SK-N-SH treated with all-trans-retinoic acid at 6 μM for 48 hours (cell line): Measurements from ENCODE around the gene MUC22.
A peak's percentile ranks its signal among the peaks of the same experiment; 100 is the strongest.

Experiments used
- ATAC-seq: fragments of 200-7000 bp; cut with Tn5 transposase; 3 replicates; pipeline ENCODE4 v1.9.1; 2020; ENCODE audit warnings: mild to moderate bottlenecking, moderate library complexity
- ARNTL ChIP-seq: fragments of 450-650 bp; formaldehyde crosslinking; IDR thresholded peaks from 2 replicates; pipeline ENCODE4 v1.5.0; 2020; ENCODE audit warnings: low read depth, mild to moderate bottlenecking, moderate library complexity, borderline replicate concordance
- BACH2 ChIP-seq: fragments of 250-450 bp; sonication (Bioruptor Pico); IDR thresholded peaks from 2 replicates; pipeline ENCODE4 v1.9.0; 2021; ENCODE audit warnings: mild to moderate bottlenecking, borderline replicate concordance
- CSDC2 ChIP-seq: fragments of 250-450 bp; sonication (Bioruptor Pico); IDR thresholded peaks from 2 replicates; pipeline ENCODE4 v1.5.0; 2020; ENCODE audit warnings: mild to moderate bottlenecking, moderate library complexity
- ESRRG ChIP-seq: fragments of 250-450 bp; sonication (Bioruptor Pico); IDR thresholded peaks from 2 replicates; pipeline ENCODE4 v1.6.1; 2021; ENCODE audit warnings: mild to moderate bottlenecking
- GLIS3 ChIP-seq: fragments of 250-450 bp; sonication (Bioruptor Pico); IDR thresholded peaks from 2 replicates; pipeline ENCODE4 v1.5.0; 2020; ENCODE audit warnings: mild to moderate bottlenecking, moderate library complexity
- ISL1 ChIP-seq: fragments of 250-450 bp; sonication (Bioruptor Pico); IDR thresholded peaks from 2 replicates; pipeline ENCODE4 v2.1.2; 2022; ENCODE audit warnings: mild to moderate bottlenecking, moderate library complexity
- OSR1 ChIP-seq: fragments of 250-450 bp; sonication (Bioruptor Pico); IDR thresholded peaks from 2 replicates; pipeline ENCODE4 v1.8.0; 2022; ENCODE audit warnings: moderate library complexity, mild to moderate bottlenecking, inconsistent platforms
- PATZ1 ChIP-seq: fragments of 250-450 bp; sonication (Bioruptor Pico); IDR thresholded peaks from 2 replicates; pipeline ENCODE4 v1.8.0; 2020; ENCODE audit warnings: mild to moderate bottlenecking, moderate library complexity, borderline replicate concordance
- PPARA ChIP-seq: fragments of 250-450 bp; sonication (Bioruptor Pico); IDR thresholded peaks from 2 replicates; pipeline ENCODE4 v1.5.0; 2020; ENCODE audit warnings: mild to moderate bottlenecking, borderline replicate concordance
- RARB ChIP-seq: fragments of 250-450 bp; sonication (Bioruptor Pico); IDR thresholded peaks from 2 replicates; pipeline ENCODE4 v1.8.0; 2021; ENCODE audit warnings: mild to moderate bottlenecking, moderate library complexity
- TOX ChIP-seq: fragments of 250-450 bp; sonication (Bioruptor Pico); IDR thresholded peaks from 2 replicates; pipeline ENCODE4 v1.8.0; 2021; ENCODE audit warnings: mild to moderate bottlenecking, moderate library complexity, borderline replicate concordance
- ZC3H10 ChIP-seq: fragments of 250-450 bp; sonication (Bioruptor Pico); IDR thresholded peaks from 2 replicates; pipeline ENCODE4 v1.5.1; 2021; ENCODE audit warnings: mild to moderate bottlenecking, moderate library complexity
- ZFP3 ChIP-seq: fragments of 250-450 bp; sonication (Bioruptor Pico); IDR thresholded peaks from 2 replicates; pipeline ENCODE4 v1.5.0; 2020; ENCODE audit warnings: mild to moderate bottlenecking, moderate library complexity
- ZNF565 ChIP-seq: fragments of 450-650 bp; formaldehyde crosslinking; conservative IDR thresholded peaks from 2 replicates; pipeline ENCODE4 v1.5.0; 2020; ENCODE audit warnings: low read depth, mild to moderate bottlenecking, moderate library complexity
- ZNF70 ChIP-seq: fragments of 450-650 bp; formaldehyde crosslinking; IDR thresholded peaks from 2 replicates; pipeline ENCODE4 v1.5.0; 2020; ENCODE audit warnings: mild to moderate bottlenecking, moderate library complexity
- ZNF8 ChIP-seq: fragments of 450-650 bp; formaldehyde crosslinking; IDR thresholded peaks from 2 replicates; pipeline ENCODE4 v1.5.0; 2020; ENCODE audit warnings: mild to moderate bottlenecking, moderate library complexity
- TF ChIP-seq, protein P1 (sequence below): fragments of 250-450 bp; sonication (Bioruptor Pico); IDR thresholded peaks from 2 replicates; pipeline ENCODE4 v1.8.0; 2021; ENCODE audit warnings: low read depth, mild to moderate bottlenecking, moderate library complexity, borderline replicate concordance
- TF ChIP-seq, protein P2 (sequence below): fragments of 250-450 bp; sonication (Bioruptor Pico); IDR thresholded peaks from 2 replicates; pipeline ENCODE4 v1.5.1; 2021; ENCODE audit warnings: mild to moderate bottlenecking, moderate library complexity
- TF ChIP-seq, protein P3 (sequence below): fragments of 250-450 bp; sonication (Bioruptor Pico); IDR thresholded peaks from 2 replicates; pipeline ENCODE4 v1.5.1; 2020; ENCODE audit warnings: low read depth, mild to moderate bottlenecking, moderate library complexity
- TF ChIP-seq, protein P4 (sequence below): fragments of 250-450 bp; sonication (Bioruptor Pico); IDR thresholded peaks from 2 replicates; pipeline ENCODE4 v1.5.0; 2020; ENCODE audit warnings: mild to moderate bottlenecking, moderate library complexity

Gene MUC22

DNA sequence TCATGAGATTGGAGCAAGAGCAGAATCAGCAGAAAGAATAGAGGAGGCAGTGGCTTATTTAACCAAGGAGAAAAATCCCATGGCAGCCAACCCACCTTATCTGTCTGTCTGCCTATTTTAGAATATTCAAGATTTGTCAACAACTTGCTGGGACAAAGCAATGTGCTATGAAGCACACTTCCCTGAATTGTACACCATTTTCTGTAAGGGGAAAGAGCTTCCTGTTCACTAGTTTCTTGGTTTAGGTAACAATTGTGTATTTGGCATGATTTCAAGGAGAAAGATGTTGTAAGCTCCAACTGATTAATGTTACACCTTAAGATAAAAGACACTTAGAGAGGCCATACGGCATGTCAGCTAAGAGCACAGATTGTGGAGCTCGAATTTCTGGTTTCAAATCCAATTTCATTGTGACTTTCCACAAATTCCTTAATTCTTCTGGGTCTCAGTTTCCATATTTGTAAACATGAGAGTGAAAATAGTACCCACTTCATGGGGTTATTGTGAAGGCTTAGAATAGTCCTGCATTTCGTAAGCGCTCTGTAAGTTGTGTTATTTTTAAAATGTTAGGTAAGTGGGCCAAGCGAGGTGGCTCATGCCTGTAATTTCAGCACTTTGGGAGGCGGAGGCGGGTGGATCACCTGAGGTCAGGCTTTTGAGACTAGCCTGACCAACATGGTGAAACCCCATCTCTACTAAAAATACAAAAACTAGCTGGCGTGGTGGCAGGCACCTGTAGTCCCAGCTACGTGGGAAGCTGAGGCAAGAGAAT, 4.8 kb upstream of the MUC22 start:
- no peak for TF ChIP-seq ZNF565 (CRISPR knock-in tag)
- TF ChIP-seq ESRRG (CRISPR knock-in tag) = no peak
- no peak for TF ChIP-seq RARB (CRISPR knock-in tag)
- no peak for TF ChIP-seq ZNF70 (CRISPR knock-in tag)
- TF ChIP-seq BACH2 (CRISPR knock-in tag) = no peak
- no peak for TF ChIP-seq ISL1 (CRISPR knock-in tag)
- no peak for TF ChIP-seq PPARA (CRISPR knock-in tag)
- no peak for ATAC-seq

DNA sequence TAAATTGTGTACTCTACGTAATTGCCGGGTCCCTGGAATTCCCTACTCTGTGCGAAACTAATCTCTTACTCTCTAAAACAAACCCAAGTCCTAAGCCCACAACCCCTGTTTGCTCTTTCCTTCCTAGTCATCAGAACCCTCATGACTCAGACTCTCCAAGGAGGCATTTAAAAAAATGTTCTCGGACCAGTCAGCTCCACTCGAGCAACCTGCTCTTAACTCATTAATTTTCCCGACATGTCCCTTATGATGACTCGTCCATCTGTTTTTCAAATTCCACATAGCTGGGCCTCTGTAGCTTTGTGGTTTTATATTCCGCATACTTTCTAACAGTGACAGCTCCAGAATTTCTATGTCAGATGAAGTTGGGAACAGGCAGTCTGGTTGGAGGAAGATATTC, 2.6 kb upstream of the MUC22 start:
- peak; percentile 85 for ATAC-seq
- TF ChIP-seq CSDC2 (CRISPR knock-in tag) = no peak
- TF ChIP-seq ZNF565 (CRISPR knock-in tag) = no peak
- TF ChIP-seq TOX = no peak
- TF ChIP-seq ZFP3 (CRISPR knock-in tag) = no peak
- TF ChIP-seq, protein P1, sequence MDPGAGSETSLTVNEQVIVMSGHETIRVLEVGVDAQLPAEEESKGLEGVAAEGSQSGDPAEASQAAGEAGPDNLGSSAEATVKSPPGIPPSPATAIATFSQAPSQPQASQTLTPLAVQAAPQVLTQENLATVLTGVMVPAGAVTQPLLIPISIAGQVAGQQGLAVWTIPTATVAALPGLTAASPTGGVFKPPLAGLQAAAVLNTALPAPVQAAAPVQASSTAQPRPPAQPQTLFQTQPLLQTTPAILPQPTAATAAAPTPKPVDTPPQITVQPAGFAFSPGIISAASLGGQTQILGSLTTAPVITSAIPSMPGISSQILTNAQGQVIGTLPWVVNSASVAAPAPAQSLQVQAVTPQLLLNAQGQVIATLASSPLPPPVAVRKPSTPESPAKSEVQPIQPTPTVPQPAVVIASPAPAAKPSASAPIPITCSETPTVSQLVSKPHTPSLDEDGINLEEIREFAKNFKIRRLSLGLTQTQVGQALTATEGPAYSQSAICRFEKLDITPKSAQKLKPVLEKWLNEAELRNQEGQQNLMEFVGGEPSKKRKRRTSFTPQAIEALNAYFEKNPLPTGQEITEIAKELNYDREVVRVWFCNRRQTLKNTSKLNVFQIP = no peak
- TF ChIP-seq ZC3H10 (CRISPR knock-in tag) = no peak
- TF ChIP-seq, protein P2, sequence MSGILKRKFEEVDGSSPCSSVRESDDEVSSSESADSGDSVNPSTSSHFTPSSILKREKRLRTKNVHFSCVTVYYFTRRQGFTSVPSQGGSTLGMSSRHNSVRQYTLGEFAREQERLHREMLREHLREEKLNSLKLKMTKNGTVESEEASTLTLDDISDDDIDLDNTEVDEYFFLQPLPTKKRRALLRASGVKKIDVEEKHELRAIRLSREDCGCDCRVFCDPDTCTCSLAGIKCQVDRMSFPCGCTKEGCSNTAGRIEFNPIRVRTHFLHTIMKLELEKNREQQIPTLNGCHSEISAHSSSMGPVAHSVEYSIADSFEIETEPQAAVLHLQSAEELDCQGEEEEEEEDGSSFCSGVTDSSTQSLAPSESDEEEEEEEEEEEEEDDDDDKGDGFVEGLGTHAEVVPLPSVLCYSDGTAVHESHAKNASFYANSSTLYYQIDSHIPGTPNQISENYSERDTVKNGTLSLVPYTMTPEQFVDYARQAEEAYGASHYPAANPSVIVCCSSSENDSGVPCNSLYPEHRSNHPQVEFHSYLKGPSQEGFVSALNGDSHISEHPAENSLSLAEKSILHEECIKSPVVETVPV = no peak
- no peak for TF ChIP-seq BACH2 (CRISPR knock-in tag)
- TF ChIP-seq, protein P3, sequence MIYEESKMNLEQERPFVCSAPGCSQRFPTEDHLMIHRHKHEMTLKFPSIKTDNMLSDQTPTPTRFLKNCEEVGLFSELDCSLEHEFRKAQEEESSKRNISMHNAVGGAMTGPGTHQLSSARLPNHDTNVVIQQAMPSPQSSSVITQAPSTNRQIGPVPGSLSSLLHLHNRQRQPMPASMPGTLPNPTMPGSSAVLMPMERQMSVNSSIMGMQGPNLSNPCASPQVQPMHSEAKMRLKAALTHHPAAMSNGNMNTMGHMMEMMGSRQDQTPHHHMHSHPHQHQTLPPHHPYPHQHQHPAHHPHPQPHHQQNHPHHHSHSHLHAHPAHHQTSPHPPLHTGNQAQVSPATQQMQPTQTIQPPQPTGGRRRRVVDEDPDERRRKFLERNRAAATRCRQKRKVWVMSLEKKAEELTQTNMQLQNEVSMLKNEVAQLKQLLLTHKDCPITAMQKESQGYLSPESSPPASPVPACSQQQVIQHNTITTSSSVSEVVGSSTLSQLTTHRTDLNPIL (CRISPR knock-in tag) = no peak
- TF ChIP-seq ZNF8 (CRISPR knock-in tag) = no peak
- no peak for TF ChIP-seq ZNF70 (CRISPR knock-in tag)

DNA sequence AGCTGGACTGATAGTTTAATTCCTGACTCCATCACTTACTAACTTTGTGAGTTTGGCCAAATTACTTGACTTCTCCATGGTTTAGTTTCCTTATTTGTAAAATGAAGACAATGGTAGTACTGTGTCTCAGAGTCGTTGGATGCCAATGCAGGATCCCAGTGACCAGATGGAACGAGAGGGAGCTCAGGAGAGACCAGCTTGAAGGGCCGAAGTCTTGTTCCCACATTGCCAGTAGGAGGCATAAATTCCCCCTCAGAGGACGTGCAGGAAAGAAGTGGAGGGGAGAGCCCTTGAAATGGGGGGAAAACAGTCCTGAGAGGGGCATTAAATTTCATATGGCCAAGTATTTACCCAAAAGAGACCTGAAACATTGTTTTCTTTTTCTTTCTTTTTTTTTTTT, 2.1 kb upstream of the MUC22 start:
- peak; percentile 64 for ATAC-seq
- no peak for TF ChIP-seq ZC3H10 (CRISPR knock-in tag)
- TF ChIP-seq ZNF565 (CRISPR knock-in tag) = no peak
- no peak for TF ChIP-seq CSDC2 (CRISPR knock-in tag)
- TF ChIP-seq, protein P2 = no peak
- no peak for TF ChIP-seq ZNF8 (CRISPR knock-in tag)
- TF ChIP-seq, protein P1 = no peak
- no peak for TF ChIP-seq BACH2 (CRISPR knock-in tag)
- TF ChIP-seq GLIS3 (CRISPR knock-in tag) = no peak
- no peak for TF ChIP-seq PATZ1 (CRISPR knock-in tag)
- TF ChIP-seq RARB (CRISPR knock-in tag) = no peak
- no peak for TF ChIP-seq TOX
- TF ChIP-seq OSR1 (CRISPR knock-in tag) = no peak
- TF ChIP-seq, protein P4, sequence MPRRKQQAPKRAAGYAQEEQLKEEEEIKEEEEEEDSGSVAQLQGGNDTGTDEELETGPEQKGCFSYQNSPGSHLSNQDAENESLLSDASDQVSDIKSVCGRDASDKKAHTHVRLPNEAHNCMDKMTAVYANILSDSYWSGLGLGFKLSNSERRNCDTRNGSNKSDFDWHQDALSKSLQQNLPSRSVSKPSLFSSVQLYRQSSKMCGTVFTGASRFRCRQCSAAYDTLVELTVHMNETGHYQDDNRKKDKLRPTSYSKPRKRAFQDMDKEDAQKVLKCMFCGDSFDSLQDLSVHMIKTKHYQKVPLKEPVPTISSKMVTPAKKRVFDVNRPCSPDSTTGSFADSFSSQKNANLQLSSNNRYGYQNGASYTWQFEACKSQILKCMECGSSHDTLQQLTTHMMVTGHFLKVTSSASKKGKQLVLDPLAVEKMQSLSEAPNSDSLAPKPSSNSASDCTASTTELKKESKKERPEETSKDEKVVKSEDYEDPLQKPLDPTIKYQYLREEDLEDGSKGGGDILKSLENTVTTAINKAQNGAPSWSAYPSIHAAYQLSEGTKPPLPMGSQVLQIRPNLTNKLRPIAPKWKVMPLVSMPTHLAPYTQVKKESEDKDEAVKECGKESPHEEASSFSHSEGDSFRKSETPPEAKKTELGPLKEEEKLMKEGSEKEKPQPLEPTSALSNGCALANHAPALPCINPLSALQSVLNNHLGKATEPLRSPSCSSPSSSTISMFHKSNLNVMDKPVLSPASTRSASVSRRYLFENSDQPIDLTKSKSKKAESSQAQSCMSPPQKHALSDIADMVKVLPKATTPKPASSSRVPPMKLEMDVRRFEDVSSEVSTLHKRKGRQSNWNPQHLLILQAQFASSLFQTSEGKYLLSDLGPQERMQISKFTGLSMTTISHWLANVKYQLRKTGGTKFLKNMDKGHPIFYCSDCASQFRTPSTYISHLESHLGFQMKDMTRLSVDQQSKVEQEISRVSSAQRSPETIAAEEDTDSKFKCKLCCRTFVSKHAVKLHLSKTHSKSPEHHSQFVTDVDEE = no peak
- TF ChIP-seq ARNTL (CRISPR knock-in tag) = no peak
- TF ChIP-seq, protein P3 (CRISPR knock-in tag) = no peak
- no peak for TF ChIP-seq ESRRG (CRISPR knock-in tag)
- TF ChIP-seq ISL1 (CRISPR knock-in tag) = no peak
